Esophagus squamous epithelium (tissue), 4 donors: ENCODE data around the gene MAD2L2.

Source experiments
- CTCF ChIP-seq, 6 experiments: fragments of 450-650 bp in 4 of 6; fragments of 200-600 bp in 2 of 6; sonication (generic) in 2 of 6; IDR thresholded peaks; one replicate each; pipeline ENCODE4 v1.5.1; 2016 to 2019; ENCODE audit warnings: antibody characterized with exemption in 6 of 6, mild to moderate bottlenecking in 4 of 6, moderate library complexity in 4 of 6
- POLR2A ChIP-seq, 4 donors: fragments of 450-650 bp; IDR thresholded peaks; one replicate each; pipeline ENCODE4 v1.6.1; 2017; ENCODE audit warnings: antibody characterized with exemption in 4 of 4, mild to moderate bottlenecking in 4 of 4, moderate library complexity in 3 of 4

GRCh38 chr1:11648039-11648438, 32.9 kb downstream of the MAD2L2 start:
- TF ChIP-seq CTCF (IDR thresholded peaks at IDR 0.05) = no peak
- TF ChIP-seq POLR2A (IDR thresholded peaks at IDR 0.05) = no peak
